GM12878 (cell line): ENCODE results near the gene AP3D1. TPM values are rescaled to one million over a fixed set of nuclear protein-coding genes. Genes with fewer than 3 reads are reported as not detected.

Experiments used
- ATAC-seq: fragments of 200-7000 bp; cut with Tn5 transposase; 3 replicates; pipeline ENCODE4 v1.9.1; 2020; ENCODE audit warnings: mild to moderate bottlenecking, moderate library complexity
- BruUV-seq: library from RNA; stranded (reverse); fragments of 400-500 nt; replicated peaks from 2 replicates; lab custom pipeline; 2021; lab: Mats Ljungman, UMichigan
- CTCF ChIA-PET: fragments of 300-600 bp; sonication (Branson Sonifier 250); formaldehyde crosslinking; extraction: SDS; loops from one replicate; lab custom pipeline; 2021; ENCODE audit warnings: inconsistent platforms; lab: Yijun Ruan, JAX
- POLR2A ChIA-PET: fragments of 350-600 bp; formaldehyde crosslinking; extraction: SDS; loops from one replicate; lab custom pipeline; 2021; ENCODE audit warnings: inconsistent platforms; lab: Charles Lee
- RAD21 ChIA-PET: fragments of 300-600 bp; sonication (Branson Sonifier 250); formaldehyde crosslinking; loops from one replicate; lab custom pipeline; 2023; ENCODE audit warnings: antibody characterized with exemption; ENCODE audit not compliant: unreplicated experiment; lab: Charles Lee
- SMC1A ChIA-PET: fragments of 300-600 bp; sonication (Branson Sonifier 250); formaldehyde crosslinking; loops from one replicate; lab custom pipeline; 2023; ENCODE audit not compliant: unreplicated experiment, uncharacterized antibody; lab: Charles Lee
- DNase-seq: peaks from one replicate; pipeline ENCODE4 v3.0.0-alpha.2; 2011; ENCODE audit warnings: low read depth, low spot score
- FAIRE-seq: peaks from 3 replicates; lab custom pipeline; 2011; peaks lifted over from hg19 to GRCh38; lab: Jason Lieb, UNC
- H2AFZ ChIP-seq: 2 replicates; pipeline ENCODE4 v1.6.0; 2011; ENCODE audit warnings: low read depth, low read length, control low read depth; ENCODE audit not compliant: control insufficient read depth
- H3K27ac ChIP-seq: 2 replicates; pipeline ENCODE4 v1.5.1; 2011; ENCODE audit warnings: control low read depth; ENCODE audit not compliant: control insufficient read depth, insufficient read depth
- H3K27me3 ChIP-seq, 2 experiments: replicated peaks in 1 of 2; 2 replicates each; pipeline versions ENCODE4 v1.6.0 to v1.6.1; 2011; ENCODE audit warnings: low read length in 1 of 2; ENCODE audit not compliant: control insufficient read depth in 2 of 2, insufficient read depth in 2 of 2
- H3K36me3 ChIP-seq, 2 experiments: 2 replicates each; pipeline ENCODE4 v1.5.1; 2011; ENCODE audit warnings: low read length in 1 of 2; ENCODE audit not compliant: control insufficient read depth in 2 of 2, insufficient read depth in 2 of 2
- H3K4me1 ChIP-seq: 2 replicates; pipeline ENCODE4 v1.6.1; 2011; ENCODE audit warnings: mild to moderate bottlenecking, low read length, moderate library complexity, mixed read lengths; ENCODE audit not compliant: control insufficient read depth, insufficient read depth
- H3K4me2 ChIP-seq: 2 replicates; pipeline ENCODE4 v1.6.0; 2011; ENCODE audit warnings: control low read depth; ENCODE audit not compliant: control insufficient read depth, insufficient read depth
- H3K4me3 ChIP-seq: fragments of 200-600 bp; sonication (generic); 2 replicates; pipeline ENCODE4 v1.5.1; 2016
- H3K79me2 ChIP-seq: 2 replicates; pipeline ENCODE4 v1.6.0; 2011; ENCODE audit warnings: low read length; ENCODE audit not compliant: control insufficient read depth, insufficient read depth
- H3K9ac ChIP-seq: 2 replicates; pipeline ENCODE4 v1.8.0; 2011; ENCODE audit warnings: low read length, control low read depth, mixed read lengths; ENCODE audit not compliant: control insufficient read depth, insufficient read depth
- H3K9me3 ChIP-seq: replicated peaks from 3 replicates; pipeline ENCODE4 v1.5.1; 2011; ENCODE audit warnings: mild to moderate bottlenecking, low read length; ENCODE audit not compliant: control insufficient read depth, insufficient read depth
- H4K20me1 ChIP-seq: 2 replicates; pipeline ENCODE4 v1.6.0; 2011; ENCODE audit not compliant: control insufficient read depth, insufficient read depth
- BACH1 ChIP-seq: fragments of 450-650 bp; IDR thresholded peaks from 2 replicates; pipeline ENCODE4 v1.6.1; 2017; ENCODE audit warnings: mild to moderate bottlenecking, borderline replicate concordance
- CBX5 ChIP-seq: sonication (generic); IDR thresholded peaks from 2 replicates; pipeline ENCODE4 v1.6.1; 2016; ENCODE audit warnings: low read depth, moderate library complexity, mild to moderate bottlenecking, inconsistent platforms
- LARP7 ChIP-seq: fragments of 450-650 bp; IDR thresholded peaks from 2 replicates; pipeline ENCODE4 v1.6.1; 2017; ENCODE audit warnings: mild to moderate bottlenecking
- MLLT1 ChIP-seq: fragments of 450-650 bp; IDR thresholded peaks from 2 replicates; pipeline ENCODE4 v1.6.1; 2016; ENCODE audit warnings: mild to moderate bottlenecking
- POLR2AphosphoS2 ChIP-seq: IDR thresholded peaks from 2 replicates; pipeline ENCODE4 v1.6.1; 2011; ENCODE audit warnings: low read depth, mild to moderate bottlenecking, low read length, improper control_type of control experiment, moderate library complexity
- STAT3 ChIP-seq: IDR thresholded peaks from 2 replicates; pipeline ENCODE4 v1.6.1; 2011; ENCODE audit warnings: low read depth, low read length, improper control_type of control experiment
- WGBS: methylation state at CpG from one replicate; pipeline ENCODE4 v1.1.6; 2016; ENCODE audit warnings: low lambda C conversion rate; ENCODE audit not compliant: insufficient replicate concordance, insufficient coverage; ENCODE audit errors: missing lambda C conversion rate; 5-methylcytosine and 5-hydroxymethylcytosine counted together
- in situ Hi-C: fragments of 300-500 bp; cut with MboI; formaldehyde crosslinking; loops from 9 replicates; pipeline ENCODE4 v1.14.3; 2018; ENCODE audit warnings: mixed read lengths
- intact Hi-C: fragments of 100-400 bp; cut with micrococcal nuclease; formaldehyde crosslinking; loops from one replicate; pipeline ENCODE4 v1.14.2; 2022; ENCODE audit not compliant: unreplicated experiment
- polyA plus RNA-seq, 11 experiments: library from polyadenylated mRNA; depleted of rRNA in 4 of 11; unstranded in 6 of 11; stranded (reverse) in 5 of 11; fragments of >200 nt; fragmentation: Nextera tagmentation in 4 of 11; fragmentation: Illumina TruSeq in 1 of 11; extraction: Ambion mirVana in 4 of 11; extraction: Trizol in 1 of 11; gene quantifications; 1 replicate in 1 of 11; 2 replicates in 10 of 11; pipeline versions ENCODE4 v1.2.1 to v1.2.3, GENCODE V29; 2011 to 2016; ENCODE audit warnings: inconsistent platforms in 2 of 11, missing spikeins in 2 of 11, low read depth in 1 of 11
- total RNA-seq, 4 experiments: library from RNA; depleted of rRNA in 3 of 4; stranded (reverse); fragments of >200 nt in 3 of 4; fragmentation: Illumina TruSeq in 1 of 4; extraction: Trizol in 1 of 4; gene quantifications; 2 replicates each; pipeline versions ENCODE4 v1.2.1 to v1.2.3, GENCODE V29; 2013 to 2021

AP3D1 gene
- total and polyA plus RNA-seq, 10 of the 15 experiments (the other 5 are each of a cell fraction or from before 2014, with no cell fraction given) = 1.5 to 108 (median 59.1) TPM

GRCh38 chr19:2059422-2060201, 91.8 kb downstream of the AP3D1 start:
- no peak overlapping the region for H2AFZ ChIP-seq
- peaks cover 17% of the 10 kb centered on the region for H3K79me2 ChIP-seq
- peak overlapping the region; percentile 99 for H3K4me2 ChIP-seq
- H3K4me3 ChIP-seq = peak overlapping the region; percentile 88
- in situ Hi-C loops = no loop called here
- no TSS peak for BruUV-seq
- no peaks in the 10 kb centered on the region for H4K20me1 ChIP-seq
- intact Hi-C loops = loop anchor here (5.0 kb wide), 1 partner anchor 42 kb away; the partner anchor contains the start of gene BTBD2
- 72% methylated on average over 22 of the region's 24 CpGs for WGBS
- ChIA-PET SMC1A (no interaction called here), CTCF (interaction anchor here (0.9 kb wide), 1 partner anchor 8 kb away, joined by 3 read pairs; no protein-coding TSS in a partner anchor), POLR2A (interaction anchor here (0.7 to 1.6 kb wide), 7 partner anchors 8 to 33 kb away, joined by 3 to 13 read pairs (median 7); no protein-coding TSS in a partner anchor), RAD21 (interaction anchor here (1.2 kb wide), 2 partner anchors 8 to 17 kb away, joined by 4 read pairs; no protein-coding TSS in a partner anchor)
- DNase-seq = no peak
- TF ChIP-seq BACH1 (peak; percentile 21; the same call in 1 of the 2 replicates), LARP7 (0 out of 2 replicates have a peak, but pooled peaks have one; percentile 51), CBX5 (no peak)
- H3K4me1 ChIP-seq = peaks cover 39% of the 10 kb centered on the region
- H3K27me3 ChIP-seq = no peaks in the 10 kb centered on the region
- FAIRE-seq = no peak
- H3K9ac ChIP-seq = peak overlapping the region; percentile 97; the same call in 1 of the 2 replicates
- peak; percentile 3; the same call in 1 of the 3 replicates for ATAC-seq
- H3K27ac ChIP-seq = peak overlapping the region; percentile 98
- no peaks in the 10 kb centered on the region for H3K9me3 ChIP-seq
- no peaks in the 10 kb centered on the region for H3K36me3 ChIP-seq

- DNase-seq = no peak
- in situ Hi-C loops (no loop called here), intact Hi-C loops (no loop called here)
- POLR2A ChIA-PET = interaction anchor here (0.8 to 1.5 kb wide), 2 partner anchors 24 to 33 kb away, joined by 5 to 7 read pairs; no protein-coding TSS in a partner anchor
- Histone ChIP-seq H2AFZ (no peak overlapping the region), H3K27ac (no peak overlapping the region), H3K4me3 (no peak overlapping the region), H4K20me1 (no peaks in the 10 kb centered on the region), H3K79me2 (peaks cover 20% of the 10 kb centered on the region), H3K9me3 (no peaks in the 10 kb centered on the region), H3K4me2 (no peak overlapping the region), H3K27me3 (no peaks in the 10 kb centered on the region), H3K4me1 (peaks cover 44% of the 10 kb centered on the region), H3K36me3 (no peaks in the 10 kb centered on the region), H3K9ac (no peak overlapping the region)
- SMC1A ChIA-PET = no interaction called here
- FAIRE-seq = no peak
- no peak for ATAC-seq
- RAD21 ChIA-PET = no interaction called here
- no TSS peak for BruUV-seq
- 86% methylated on average over 26 of the region's 27 CpGs for WGBS
- CTCF ChIA-PET = interaction anchor here (1.0 kb wide), 1 partner anchor 29 kb away, joined by 3 read pairs; no protein-coding TSS in a partner anchor
- TF ChIP-seq STAT3 (no peak), POLR2AphosphoS2 (no peak), MLLT1 (peak; percentile 46; the same call in 1 of the 2 replicates)
Observed at GRCh38 chr19:2058570-2059421, 92.6 kb downstream of the AP3D1 start.
